SU-DHL-6 (cell line): Measurements from ENCODE around the gene SLC13A1.

ENCODE experiments used
- H2AFZ ChIP-seq: fragments of 200-600 bp; sonication (generic); 2 replicates; pipeline ENCODE4 v1.6.1; 2014; ENCODE audit warnings: low read depth, mild to moderate bottlenecking, moderate library complexity, mixed read lengths, antibody characterized with exemption, low read length; ENCODE audit not compliant: severe bottlenecking
- H3F3A ChIP-seq: fragments of 200-600 bp; shearing (Covaris generic); 2 replicates; pipeline ENCODE4 v1.6.0; 2016; ENCODE audit warnings: antibody characterized with exemption, mild to moderate bottlenecking; ENCODE audit not compliant: insufficient read depth
- H3K27ac ChIP-seq: fragments of 200-600 bp; sonication (generic); 2 replicates; pipeline ENCODE4 v1.5.1; 2016; ENCODE audit warnings: low read depth, mild to moderate bottlenecking, low read length, moderate library complexity, mixed read lengths
- H3K27me3 ChIP-seq: fragments of 200-600 bp; sonication (generic), shearing (Covaris generic); 2 replicates; pipeline ENCODE4 v1.6.0; 2014; ENCODE audit warnings: mild to moderate bottlenecking, low read length
- H3K36me3 ChIP-seq: fragments of 200-600 bp; sonication (generic); 2 replicates; pipeline ENCODE4 v1.6.1; 2014; ENCODE audit warnings: mild to moderate bottlenecking, low read length, mixed read lengths
- H3K4me2 ChIP-seq: fragments of 300-600, 200-600 bp; shearing (Covaris generic), sonication (generic); 2 replicates; pipeline ENCODE4 v1.6.0; 2014; ENCODE audit warnings: low read length, low read depth, mild to moderate bottlenecking; ENCODE audit not compliant: poor library complexity, severe bottlenecking
- H3K4me3 ChIP-seq: fragments of 200-600 bp; sonication (generic); 2 replicates; pipeline ENCODE4 v1.5.1; 2014; ENCODE audit warnings: antibody characterized with exemption, low read length, mild to moderate bottlenecking, mixed read lengths; ENCODE audit not compliant: insufficient read depth, poor library complexity, severe bottlenecking
- H3K79me2 ChIP-seq: fragments of 200-600 bp; sonication (generic); 2 replicates; pipeline ENCODE4 v1.6.1; 2014; ENCODE audit warnings: mild to moderate bottlenecking, low read length, moderate library complexity; ENCODE audit not compliant: insufficient read depth
- H3K9ac ChIP-seq: fragments of 200-600 bp; sonication (generic); 2 replicates; pipeline ENCODE4 v1.7.0; 2014; ENCODE audit warnings: mild to moderate bottlenecking, low read length
- H3K9me2 ChIP-seq: fragments of 200-600 bp; sonication (generic); replicated peaks from 2 replicates; pipeline ENCODE4 v1.6.1; 2014; ENCODE audit warnings: low read length; ENCODE audit not compliant: insufficient read depth
- H3K9me3 ChIP-seq: fragments of 200-600 bp; sonication (generic); 2 replicates; pipeline ENCODE4 v1.6.1; 2014; ENCODE audit warnings: low read length, mixed read lengths; ENCODE audit not compliant: insufficient read depth
- H4K20me1 ChIP-seq: fragments of 200-600 bp; sonication (generic); 2 replicates; pipeline ENCODE4 v1.6.1; 2014; ENCODE audit warnings: low read depth, mild to moderate bottlenecking, antibody characterized with exemption, low read length, moderate library complexity, mixed read lengths
- EZH2phosphoT487 ChIP-seq: fragments of 200-600 bp; sonication (generic), shearing (Covaris generic); conservative IDR thresholded peaks from 2 replicates; pipeline ENCODE4 v1.6.1; 2018; ENCODE audit warnings: mild to moderate bottlenecking, antibody characterized with exemption, low read length, moderate library complexity, mixed read lengths
- TF ChIP-seq, protein P1 (sequence below): fragments of 200-600 bp; sonication (generic); IDR thresholded peaks from one replicate; pipeline ENCODE4 v1.5.1; 2017; ENCODE audit warnings: antibody characterized with exemption, mild to moderate bottlenecking, low read length, moderate library complexity; ENCODE audit not compliant: insufficient read depth, poor library complexity, severe bottlenecking

SLC13A1 gene

GRCh38 chr7:123198111-123198510, 1.7 kb downstream of the SLC13A1 start:
- Histone ChIP-seq H2AFZ (no peak overlapping the region), H3K4me3 (no peak overlapping the region), H4K20me1 (no peaks in the 10 kb centered on the region), H3K9me3 (no peaks in the 10 kb centered on the region), H3K9ac (no peak overlapping the region), H3K4me2 (no peak overlapping the region), H3K79me2 (no peaks in the 10 kb centered on the region), H3F3A (no peaks in the 10 kb centered on the region), H3K36me3 (no peaks in the 10 kb centered on the region), H3K27me3 (no peaks in the 10 kb centered on the region), H3K27ac (no peak overlapping the region), H3K9me2 (no peaks in the 10 kb centered on the region)
- TF ChIP-seq EZH2phosphoT487 = no peak
- TF ChIP-seq, protein P1, sequence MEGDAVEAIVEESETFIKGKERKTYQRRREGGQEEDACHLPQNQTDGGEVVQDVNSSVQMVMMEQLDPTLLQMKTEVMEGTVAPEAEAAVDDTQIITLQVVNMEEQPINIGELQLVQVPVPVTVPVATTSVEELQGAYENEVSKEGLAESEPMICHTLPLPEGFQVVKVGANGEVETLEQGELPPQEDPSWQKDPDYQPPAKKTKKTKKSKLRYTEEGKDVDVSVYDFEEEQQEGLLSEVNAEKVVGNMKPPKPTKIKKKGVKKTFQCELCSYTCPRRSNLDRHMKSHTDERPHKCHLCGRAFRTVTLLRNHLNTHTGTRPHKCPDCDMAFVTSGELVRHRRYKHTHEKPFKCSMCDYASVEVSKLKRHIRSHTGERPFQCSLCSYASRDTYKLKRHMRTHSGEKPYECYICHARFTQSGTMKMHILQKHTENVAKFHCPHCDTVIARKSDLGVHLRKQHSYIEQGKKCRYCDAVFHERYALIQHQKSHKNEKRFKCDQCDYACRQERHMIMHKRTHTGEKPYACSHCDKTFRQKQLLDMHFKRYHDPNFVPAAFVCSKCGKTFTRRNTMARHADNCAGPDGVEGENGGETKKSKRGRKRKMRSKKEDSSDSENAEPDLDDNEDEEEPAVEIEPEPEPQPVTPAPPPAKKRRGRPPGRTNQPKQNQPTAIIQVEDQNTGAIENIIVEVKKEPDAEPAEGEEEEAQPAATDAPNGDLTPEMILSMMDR = no peak

DNA sequence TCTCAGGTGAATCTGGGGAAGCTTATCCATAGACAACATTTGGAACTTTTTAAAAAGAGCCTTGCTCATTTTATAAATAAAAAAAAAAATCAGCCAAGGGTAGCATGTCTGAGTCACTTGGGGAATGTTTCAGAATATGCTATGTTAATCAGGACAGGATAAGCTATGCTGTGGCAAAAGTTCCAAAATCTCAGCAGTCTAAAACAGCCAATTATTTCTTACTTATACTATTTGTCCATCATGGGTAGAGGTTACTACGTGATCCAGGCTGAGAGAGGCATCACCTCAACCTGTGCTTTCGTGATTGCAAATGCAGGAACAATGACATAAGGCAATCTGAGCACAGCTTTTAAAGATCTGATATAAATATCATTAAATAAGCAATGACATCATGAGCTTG, 6.5 kb downstream of the SLC13A1 start:
- no peak overlapping the region for H2AFZ ChIP-seq
- H3K27ac ChIP-seq = no peak overlapping the region
- H3K4me2 ChIP-seq = no peak overlapping the region

GRCh38 chr7:123191132-123191531, 8.6 kb downstream of the SLC13A1 start:
- H3K9me2 ChIP-seq = no peaks in the 10 kb centered on the region
- H3K79me2 ChIP-seq = no peaks in the 10 kb centered on the region
- no peaks in the 10 kb centered on the region for H3K36me3 ChIP-seq
- no peak overlapping the region for H2AFZ ChIP-seq
- no peaks in the 10 kb centered on the region for H3K9me3 ChIP-seq
- no peak overlapping the region for H3K4me2 ChIP-seq
- TF ChIP-seq, protein P1 = no peak
- TF ChIP-seq EZH2phosphoT487 = no peak
- H3K27me3 ChIP-seq = no peaks in the 10 kb centered on the region
- H3K9ac ChIP-seq = no peak overlapping the region
- no peaks in the 10 kb centered on the region for H3F3A ChIP-seq
- no peaks in the 10 kb centered on the region for H4K20me1 ChIP-seq
- no peak overlapping the region for H3K27ac ChIP-seq
- H3K4me3 ChIP-seq = no peak overlapping the region

More for the DNA sequence above, 6.5 kb downstream of the SLC13A1 start:
- Histone ChIP-seq H3K36me3 (no peaks in the 10 kb centered on the region), H3K9ac (no peak overlapping the region), H3K79me2 (no peaks in the 10 kb centered on the region), H3K9me3 (no peaks in the 10 kb centered on the region), H3K9me2 (no peaks in the 10 kb centered on the region), H3K4me3 (no peak overlapping the region), H3F3A (no peaks in the 10 kb centered on the region), H4K20me1 (no peaks in the 10 kb centered on the region), H3K27me3 (no peaks in the 10 kb centered on the region)
- no peak for TF ChIP-seq EZH2phosphoT487
- TF ChIP-seq, protein P1 = no peak
